Hepatocyte (in vitro differentiated cells): ENCODE results near the gene CRLF2.
"Not testable (repeated sequence)": the region's sequence is repeated elsewhere in the genome, so short reads cannot be mapped to it uniquely, and the experiment has no call there.

Experiments used
- EZH2 ChIP-seq: fragments of 200-600 bp; sonication (generic); IDR thresholded peaks from 2 replicates; pipeline ENCODE4 v1.6.1; 2016; ENCODE audit warnings: antibody characterized with exemption, mild to moderate bottlenecking, borderline replicate concordance
- TF ChIP-seq, protein P1 (sequence below): fragments of 200-600 bp; sonication (generic); IDR thresholded peaks from 2 replicates; pipeline ENCODE4 v1.5.1; 2016; ENCODE audit warnings: antibody characterized with exemption, mild to moderate bottlenecking; ENCODE audit not compliant: poor library complexity

DNA sequence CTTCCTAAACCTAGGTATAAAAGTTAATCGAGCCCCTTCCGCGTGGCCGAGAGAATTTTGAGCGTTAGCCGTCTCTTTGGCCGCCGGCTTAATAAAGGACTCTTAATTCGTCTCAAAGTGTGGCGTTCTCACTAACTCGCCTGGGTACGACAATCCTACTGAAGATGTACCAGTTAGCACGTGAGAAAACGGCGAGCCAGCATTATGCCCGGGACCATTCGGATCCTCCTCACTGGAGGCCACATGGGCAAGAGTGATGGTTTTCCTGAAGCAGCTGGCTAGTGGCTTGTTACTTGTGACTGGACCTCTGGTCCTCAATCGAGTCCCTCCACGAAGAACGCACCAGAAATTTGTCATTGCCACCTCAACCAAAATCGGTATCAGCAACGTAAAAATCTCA, 39.0 kb downstream of the CRLF2 start:
- TF ChIP-seq, protein P1, sequence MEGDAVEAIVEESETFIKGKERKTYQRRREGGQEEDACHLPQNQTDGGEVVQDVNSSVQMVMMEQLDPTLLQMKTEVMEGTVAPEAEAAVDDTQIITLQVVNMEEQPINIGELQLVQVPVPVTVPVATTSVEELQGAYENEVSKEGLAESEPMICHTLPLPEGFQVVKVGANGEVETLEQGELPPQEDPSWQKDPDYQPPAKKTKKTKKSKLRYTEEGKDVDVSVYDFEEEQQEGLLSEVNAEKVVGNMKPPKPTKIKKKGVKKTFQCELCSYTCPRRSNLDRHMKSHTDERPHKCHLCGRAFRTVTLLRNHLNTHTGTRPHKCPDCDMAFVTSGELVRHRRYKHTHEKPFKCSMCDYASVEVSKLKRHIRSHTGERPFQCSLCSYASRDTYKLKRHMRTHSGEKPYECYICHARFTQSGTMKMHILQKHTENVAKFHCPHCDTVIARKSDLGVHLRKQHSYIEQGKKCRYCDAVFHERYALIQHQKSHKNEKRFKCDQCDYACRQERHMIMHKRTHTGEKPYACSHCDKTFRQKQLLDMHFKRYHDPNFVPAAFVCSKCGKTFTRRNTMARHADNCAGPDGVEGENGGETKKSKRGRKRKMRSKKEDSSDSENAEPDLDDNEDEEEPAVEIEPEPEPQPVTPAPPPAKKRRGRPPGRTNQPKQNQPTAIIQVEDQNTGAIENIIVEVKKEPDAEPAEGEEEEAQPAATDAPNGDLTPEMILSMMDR = not testable (repeated sequence)
- not testable (repeated sequence) for TF ChIP-seq EZH2
